UCSD-AML1 (cell line): ENCODE results near the gene NINJ2.
A peak's percentile ranks its signal among the peaks of the same experiment; 100 is the strongest.
"Not testable (repeated sequence)": the region's sequence is repeated elsewhere in the genome, so short reads cannot be mapped to it uniquely, and the experiment has no call there.

Experiments
- DNase-seq: peaks from one replicate; lab custom pipeline; 2025; ENCODE audit not compliant: unreplicated experiment; lab: John Stamatoyannopoulos, UW

The NINJ2 gene

DNA sequence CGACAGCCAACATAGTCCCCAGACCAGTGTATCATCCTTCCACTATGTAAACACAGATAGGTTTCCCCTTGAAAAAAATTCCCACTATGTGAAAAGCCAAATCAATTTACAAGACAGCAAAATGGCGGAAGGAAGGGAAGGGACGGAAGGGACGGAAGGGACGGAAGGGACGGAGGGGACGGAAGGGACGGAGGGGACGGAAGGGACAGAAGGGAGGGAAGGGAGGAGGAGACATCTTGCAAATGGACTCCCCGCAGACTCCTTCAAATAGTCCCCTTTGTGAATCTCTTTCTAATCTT is 75.3 kb downstream of the NINJ2 start:
- DNase-seq: no peak

GRCh38 chr12:587132-588023 is 75.9 kb downstream of the NINJ2 start:
- DNase-seq: no peak

DNA sequence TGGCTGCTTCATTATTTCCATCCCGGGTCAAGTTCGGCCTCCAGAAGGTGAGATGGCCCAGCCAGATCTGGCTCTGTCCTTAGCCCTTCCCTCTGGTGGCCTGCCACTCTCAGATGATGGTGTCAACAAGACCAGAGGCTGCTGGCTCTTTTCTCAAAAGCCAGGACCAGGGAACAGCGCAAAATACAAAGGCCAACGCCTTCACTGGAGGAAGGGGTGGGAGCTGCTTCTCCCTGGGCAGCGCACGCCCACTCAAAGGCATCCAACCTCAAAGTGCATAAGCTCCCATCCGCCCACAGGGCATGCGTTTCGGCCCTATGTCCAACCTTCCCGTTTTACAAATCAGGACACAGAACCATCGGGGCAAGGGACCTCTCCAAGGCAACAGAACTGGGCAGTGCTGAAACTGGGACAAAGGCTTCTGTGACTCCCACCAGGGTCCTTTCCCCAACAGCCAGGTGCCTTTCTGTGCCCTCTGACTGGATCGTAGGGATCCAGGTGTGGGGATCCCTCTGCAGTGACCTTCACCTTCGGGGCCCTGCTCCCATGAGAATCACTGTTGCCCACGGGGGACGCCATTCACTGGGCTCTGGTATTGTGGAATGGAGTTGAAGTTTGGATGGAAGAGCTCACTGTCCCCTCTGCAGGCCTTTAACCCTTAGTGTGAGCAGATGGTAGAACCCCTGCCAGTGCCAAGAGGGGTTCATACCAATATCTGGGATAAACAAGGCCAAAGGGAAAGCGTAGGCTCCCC is 76.8 kb downstream of the NINJ2 start:
- DNase-seq: no peak

DNA sequence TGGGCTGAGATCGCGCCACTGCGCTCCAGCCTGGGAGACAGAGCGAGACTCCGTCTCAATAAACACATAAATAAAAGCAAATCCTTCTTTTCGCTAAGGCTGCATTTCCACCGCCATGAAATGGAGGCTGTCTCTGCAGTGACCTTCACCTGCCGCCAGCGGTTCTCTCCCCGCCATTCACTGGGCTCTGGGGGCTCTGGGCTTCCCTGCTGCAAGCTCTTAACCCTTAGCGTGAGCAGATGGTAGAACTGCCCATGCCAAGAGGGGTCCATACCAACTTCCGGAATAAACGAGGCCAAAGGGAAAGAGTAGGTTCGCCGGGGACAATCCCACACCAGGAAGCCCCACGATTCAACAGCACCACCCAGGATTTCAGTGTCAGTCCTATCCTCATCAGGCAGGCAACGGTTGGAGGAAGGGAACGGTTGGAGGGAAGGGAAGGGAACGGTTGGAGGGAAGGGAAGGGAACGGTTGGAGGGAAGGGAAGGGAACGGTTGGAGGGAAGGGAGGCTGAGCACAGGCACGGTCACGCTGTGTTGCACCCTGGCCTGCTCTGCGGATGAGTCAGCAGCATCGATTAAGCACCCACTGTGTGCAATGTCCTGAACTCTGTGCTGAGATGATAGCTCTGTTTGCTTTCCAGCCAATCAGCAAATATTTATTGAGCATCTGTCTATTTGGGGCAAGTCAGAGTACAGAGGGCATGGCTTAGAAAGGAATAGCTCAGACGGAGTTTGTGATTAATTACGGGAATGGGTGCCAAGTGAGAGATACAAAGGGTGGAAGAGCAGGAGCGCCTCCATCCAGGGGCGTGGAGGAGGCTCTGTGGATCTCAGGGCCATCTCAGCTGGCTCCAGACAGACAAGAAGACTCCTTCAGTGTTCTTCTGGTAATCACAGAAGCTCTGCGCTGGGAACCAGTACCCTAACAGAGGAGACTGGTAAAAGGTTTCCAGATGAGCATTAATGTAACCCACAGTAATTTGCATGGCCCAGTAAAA is 77.9 kb downstream of the NINJ2 start:
- DNase-seq: no peak

GRCh38 chr12:583251-583869 is 79.9 kb downstream of the NINJ2 start:
- no peak for DNase-seq

- DNase-seq: no peak
These were observed 81.5 kb downstream of the NINJ2 start for GRCh38 chr12:581746-582145.

GRCh38 chr12:581321-581720 is 81.9 kb downstream of the NINJ2 start:
- no peak for DNase-seq

DNA sequence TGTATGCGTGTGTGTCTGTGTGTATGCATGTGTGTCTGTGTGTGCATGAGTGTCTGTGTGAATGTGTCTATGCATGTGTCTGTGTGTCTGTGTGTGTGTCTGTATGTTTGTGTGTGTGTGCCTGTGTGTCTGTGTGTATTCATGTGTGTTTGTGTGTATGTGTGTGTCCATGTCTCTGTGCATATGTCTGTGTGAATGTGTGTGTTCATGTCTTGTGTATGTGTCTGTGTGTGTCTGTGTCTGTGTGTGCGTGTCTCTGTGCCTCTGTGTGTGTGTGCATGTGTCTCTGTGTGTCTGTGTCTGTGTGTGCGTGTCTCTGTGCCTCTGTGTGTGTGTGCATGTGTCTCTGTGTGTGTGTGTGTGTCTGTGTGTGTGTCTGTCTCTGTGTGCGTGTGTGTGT is 82.4 kb downstream of the NINJ2 start:
- no peak for DNase-seq

GRCh38 chr12:579420-580110 is 83.7 kb downstream of the NINJ2 start:
- no peak for DNase-seq

GRCh38 chr12:578748-579419 is 84.4 kb downstream of the NINJ2 start:
- no peak for DNase-seq

GRCh38 chr12:577994-578747 is 85.1 kb downstream of the NINJ2 start:
- not testable (repeated sequence) for DNase-seq

DNA sequence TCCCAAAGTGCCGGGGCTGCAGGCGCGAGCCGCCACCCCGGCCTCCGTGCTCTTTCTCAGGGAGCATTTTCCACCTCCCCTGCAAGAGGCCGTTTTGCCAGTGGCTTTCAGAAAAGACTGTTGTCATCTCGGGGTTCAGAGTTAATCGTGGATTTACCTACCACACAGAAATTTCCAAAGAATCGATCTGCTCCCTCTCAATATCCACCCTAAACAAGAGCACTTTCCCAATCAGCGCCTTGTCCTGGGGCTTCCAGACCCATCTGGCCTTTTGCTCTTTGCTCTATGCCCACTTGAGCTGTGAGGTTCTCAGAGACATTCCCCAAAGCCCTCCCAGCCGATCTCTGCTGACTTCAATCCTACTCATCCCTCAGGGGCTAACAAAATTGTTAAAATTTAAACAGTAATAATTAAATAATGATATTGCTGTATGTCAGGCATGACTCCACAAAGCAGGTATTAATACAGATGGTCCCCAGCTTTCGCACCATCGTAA is 86.6 kb downstream of the NINJ2 start:
- no peak for DNase-seq

GRCh38 chr12:575948-576614 is 87.2 kb downstream of the NINJ2 start:
- peak; percentile 88 for DNase-seq

DNA sequence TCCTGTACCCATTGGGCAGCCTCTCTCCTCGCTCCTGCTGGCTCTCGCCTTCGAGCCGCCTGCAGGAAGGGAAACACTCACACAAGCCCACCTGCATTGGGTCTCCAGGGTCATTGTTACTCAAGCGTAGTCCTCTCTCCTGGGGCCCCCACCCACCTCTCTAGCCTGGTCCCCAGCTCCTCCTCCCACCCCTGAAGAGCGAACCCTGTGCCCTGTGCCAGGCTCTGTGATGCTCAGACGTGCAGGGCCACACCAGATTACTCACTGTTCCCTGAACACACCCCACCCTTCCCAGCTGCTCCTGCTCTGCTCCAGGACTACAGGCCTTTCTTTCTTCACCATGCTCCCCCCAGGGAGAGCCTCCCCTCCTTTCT is 88.1 kb downstream of the NINJ2 start:
- no peak for DNase-seq

GRCh38 chr12:574475-575128 is 88.6 kb downstream of the NINJ2 start:
- no peak for DNase-seq

- DNase-seq: no peak
These were observed 90.0 kb downstream of the NINJ2 start for GRCh38 chr12:573232-573631.

GRCh38 chr12:572532-572899 is 90.7 kb downstream of the NINJ2 start:
- DNase-seq: no peak
